Glomerular endothelial cell (primary cell): ENCODE data around the gene NRXN2. TPM values are rescaled to one million over a fixed set of nuclear protein-coding genes. Genes with fewer than 3 reads are reported as not detected.

Source experiments
- DNase-seq: peaks from one replicate; pipeline ENCODE4 v3.0.0-alpha.2; 2011; ENCODE audit warnings: low read depth, low spot score; ENCODE audit errors: extremely low read depth
- total RNA-seq: library from RNA; depleted of rRNA; stranded (reverse); fragments of >200 nt; gene quantifications from 2 replicates; pipeline ENCODE4 v1.2.3, GENCODE V29; 2015

NRXN2 gene
- total RNA-seq, 1 donor from 2014 or later: not detected

- DNase-seq: no peak
Observed at GRCh38 chr11:64654439-64654838, 68.6 kb downstream of the NRXN2 start.

GRCh38 chr11:64653388-64653973 lies 69.5 kb downstream of the NRXN2 start:
- DNase-seq: no peak

GRCh38 chr11:64652586-64653387 lies 70.2 kb downstream of the NRXN2 start:
- DNase-seq: no peak

GRCh38 chr11:64650923-64651523 lies 72.0 kb downstream of the NRXN2 start:
- no peak for DNase-seq

GRCh38 chr11:64649291-64649697 lies 73.7 kb downstream of the NRXN2 start:
- no peak for DNase-seq

- no peak for DNase-seq
Observed at GRCh38 chr11:64648551-64648950, 74.4 kb downstream of the NRXN2 start.

- no peak for DNase-seq
Observed at GRCh38 chr11:64647019-64647779, 75.8 kb downstream of the NRXN2 start.

GRCh38 chr11:64644647-64645275 lies 78.2 kb downstream of the NRXN2 start:
- no peak for DNase-seq

GRCh38 chr11:64643920-64644646 lies 78.9 kb downstream of the NRXN2 start:
- no peak for DNase-seq

GRCh38 chr11:64643256-64643881 lies 79.6 kb downstream of the NRXN2 start:
- DNase-seq: no peak

- DNase-seq: no peak
Observed at GRCh38 chr11:64642871-64643255, 80.1 kb downstream of the NRXN2 start.

GRCh38 chr11:64642418-64642735 lies 80.6 kb downstream of the NRXN2 start:
- no peak for DNase-seq

- DNase-seq: no peak
Observed at GRCh38 chr11:64641596-64642417, 81.2 kb downstream of the NRXN2 start.

GRCh38 chr11:64639885-64640284 lies 83.1 kb downstream of the NRXN2 start:
- DNase-seq: no peak

GRCh38 chr11:64638829-64639228 lies 84.2 kb downstream of the NRXN2 start:
- no peak for DNase-seq

- DNase-seq: no peak
Observed at GRCh38 chr11:64638018-64638665, 84.9 kb downstream of the NRXN2 start.

- DNase-seq: no peak
Observed at GRCh38 chr11:64637334-64638017, 85.5 kb downstream of the NRXN2 start.
